ENCODE measurements around the gene CFAP20DC. TPM values are rescaled to one million over a fixed set of nuclear protein-coding genes. Genes with fewer than 3 reads are reported as not detected.

CFAP20DC gene
- total and polyA plus RNA-seq, 10 of the 15 experiments (the other 5 are each of a cell fraction or from before 2014, with no cell fraction given), result 0.53 to 11.6 (median 2.0) TPM

DNA sequence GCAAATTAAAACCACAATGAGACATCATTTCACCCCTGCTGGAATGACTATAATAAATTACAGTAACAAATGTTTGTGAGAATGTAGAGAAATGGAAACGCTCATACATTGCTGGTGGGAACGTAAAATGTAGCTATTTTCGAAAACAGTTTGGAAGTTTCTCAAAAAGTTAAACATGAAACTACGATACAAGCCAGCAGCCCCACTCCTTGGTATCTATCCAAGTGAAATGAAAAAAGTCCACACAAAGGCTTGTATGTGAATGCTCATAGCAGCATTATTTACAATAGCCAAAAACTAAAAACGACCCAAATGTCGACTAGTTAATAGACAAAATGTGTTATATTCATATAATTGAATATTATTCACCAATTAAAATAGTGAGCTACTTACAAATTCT is 22.9 kb upstream of the CFAP20DC start:
- H3K4me2 ChIP-seq (ENCODE audit: control insufficient read depth, insufficient read depth), result no peak overlapping the region
- H3K27ac ChIP-seq (ENCODE audit: control insufficient read depth, insufficient read depth), result no peak overlapping the region
- no peaks in the 10 kb centered on the region for H4K20me1 ChIP-seq (ENCODE audit: control insufficient read depth, insufficient read depth)
- POLR2A ChIA-PET, result no interaction called here
- RAD21 ChIA-PET (ENCODE audit: unreplicated experiment), result no interaction called here
- no peaks in the 10 kb centered on the region for H3K9me3 ChIP-seq (replicated peaks; ENCODE audit: control insufficient read depth, insufficient read depth, low read length)
- no TSS peak for BruUV-seq (replicated peaks)
- no peak overlapping the region for H2AFZ ChIP-seq (ENCODE audit: control insufficient read depth, low read depth, low read length)
- FAIRE-seq (no peak), ATAC-seq (no peak), DNase-seq (ENCODE audit: low read depth, low spot score) (no peak)
- peaks cover 0 to 6% of the 10 kb centered on the region in 2 experiments; a peak in 3 of 4 replicates for H3K27me3 ChIP-seq (replicated peaks in 1 of 2; ENCODE audit: control insufficient read depth in 2 of 2, insufficient read depth in 2 of 2, low read length in 1 of 2)
- no peak overlapping the region for H3K4me3 ChIP-seq
- TF ChIP-seq ZNF592 (IDR thresholded peaks at IDR 0.05) (no peak), ZNF207 (IDR thresholded peaks at IDR 0.05; ENCODE audit: borderline replicate concordance) (no peak), RELB (IDR thresholded peaks at IDR 0.05; ENCODE audit: low read depth) (no peak)
- CTCF ChIA-PET, result no interaction called here
- no peak overlapping the region for H3K9ac ChIP-seq (ENCODE audit: control insufficient read depth, insufficient read depth, low read length)
- intact Hi-C loops (cut with micrococcal nuclease; ENCODE audit: unreplicated experiment), result no loop called here
- WGBS (ENCODE audit: insufficient coverage, insufficient replicate concordance, low lambda C conversion rate, missing lambda C conversion rate), result 75% methylated on average over 6 of the region's 6 CpGs
- no peaks in the 10 kb centered on the region for H3K4me1 ChIP-seq (ENCODE audit: control insufficient read depth, insufficient read depth, low read length)
- SMC1A ChIA-PET (ENCODE audit: uncharacterized antibody, unreplicated experiment), result interaction anchor here (1.1 kb wide), 1 partner anchor 14 kb away, joined by 3 read pairs; no protein-coding TSS in a partner anchor
- no peaks in the 10 kb centered on the region for H3K36me3 ChIP-seq (ENCODE audit: control insufficient read depth in 2 of 2, insufficient read depth in 2 of 2, low read length in 1 of 2)
- no peaks in the 10 kb centered on the region for H3K79me2 ChIP-seq (ENCODE audit: control insufficient read depth, insufficient read depth, low read length)
- in situ Hi-C loops (cut with MboI), result no loop called here
